ENCODE measurements around the gene ZNF280D. TPM values are rescaled to one million over a fixed set of nuclear protein-coding genes. Genes with fewer than 3 reads are reported as not detected.

Gene ZNF280D
- total and polyA plus RNA-seq, 2 of the 8 experiments (the other 6 are each of a cell fraction or from before 2014, with no cell fraction given) = 7.4 to 27.5 TPM

- Histone ChIP-seq H3K79me1 (ENCODE audit: low read depth, low read length) (no peaks in the 10 kb centered on the region), H3K27ac (ENCODE audit: low read depth, low read length) (no peak overlapping the region), H3K9me3 (ENCODE audit: insufficient read depth in 2 of 2, low read depth in 1 of 2, low read length in 1 of 2) (no peaks in the 10 kb centered on the region), H3K14ac (ENCODE audit: insufficient read length) (no peak overlapping the region), H2BK5ac (ENCODE audit: low read depth, low read length) (no peak overlapping the region), H3K27me3 (replicated peaks in 1 of 4; ENCODE audit: control insufficient read depth in 3 of 4, extremely low read depth in 1 of 4, insufficient read depth in 3 of 4, low read length in 3 of 4) (no peaks in the 10 kb centered on the region), H3K79me2 (ENCODE audit: control insufficient read depth in 1 of 2, insufficient read depth in 2 of 2, low read length in 2 of 2) (no peaks in the 10 kb centered on the region), H2BK120ac (replicated peaks; ENCODE audit: low read depth, low read length) (no peak overlapping the region), H3K18ac (ENCODE audit: extremely low read depth, low read length) (no peak overlapping the region), H3K56ac (replicated peaks; ENCODE audit: insufficient read length, low read depth, low read length) (no peak overlapping the region), H4K8ac (ENCODE audit: extremely low read depth, insufficient read depth, low read length) (no peak overlapping the region), H3K23me2 (ENCODE audit: low read depth, low read length) (no peaks in the 10 kb centered on the region), H3K4me1 (replicated peaks in 1 of 4; ENCODE audit: control insufficient read depth in 3 of 4, insufficient read depth in 4 of 4, low read length in 3 of 4) (peaks cover 0 to 2% (median 0%) of the 10 kb centered on the region in 4 experiments; a peak in 1 of 7 replicates), H3K4me3 (ENCODE audit: extremely low read depth in 1 of 4, insufficient read depth in 2 of 4, low read depth in 3 of 4, low read length in 4 of 4) (no peak overlapping the region), H4K5ac (ENCODE audit: insufficient read length, low read depth, low read length) (no peak overlapping the region), H3K23ac (ENCODE audit: insufficient read length) (no peak overlapping the region), H2AFZ (ENCODE audit: low read length) (no peak overlapping the region), H2AK5ac (ENCODE audit: low read depth, low read length) (no peak overlapping the region), H2BK12ac (ENCODE audit: low read depth, low read length) (no peak overlapping the region), H3K4me2 (ENCODE audit: insufficient read depth in 1 of 2, low read depth in 2 of 2, low read length in 2 of 2) (no peak overlapping the region), H4K20me1 (replicated peaks in 1 of 2; ENCODE audit: control insufficient read depth in 1 of 2, insufficient read depth in 2 of 2, low read length in 2 of 2) (no peaks in the 10 kb centered on the region), H3K36me3 (ENCODE audit: control insufficient read depth in 2 of 4, insufficient read depth in 4 of 4, low read length in 3 of 4) (peaks cover 0 to 8% (median 0%) of the 10 kb centered on the region in 4 experiments; a peak in 2 of 8 replicates), H3K9ac (replicated peaks in 1 of 4; ENCODE audit: extremely low read depth in 1 of 4, low read depth in 3 of 4, low read length in 3 of 4) (no peak overlapping the region), H4K91ac (replicated peaks; ENCODE audit: insufficient read length, low read length) (no peak overlapping the region), H2BK15ac (ENCODE audit: low read length) (no peak overlapping the region), H3K4ac (replicated peaks; ENCODE audit: insufficient read length, low read depth, low read length) (no peak overlapping the region), H2BK20ac (ENCODE audit: low read length) (no peak overlapping the region)
- CTCF ChIA-PET (ENCODE audit: partially characterized antibody) = no interaction called here
- POLR2A ChIA-PET (ENCODE audit: partially characterized antibody) = no interaction called here
- FAIRE-seq (no peak), DNase-seq (ENCODE audit: low read depth in 1 of 2, low spot score in 2 of 2) (no peak)
- 80% methylated on average over 1 of the region's 1 CpG; no CpG with 5 or more reads in 1 of the 2 experiments for WGBS, 2 experiments (ENCODE audit: extremely low coverage in 1 of 2, insufficient coverage in 1 of 2, insufficient read length in 1 of 2, insufficient replicate concordance in 2 of 2, low coverage in 1 of 2, low lambda C conversion rate in 2 of 2, missing lambda C conversion rate in 1 of 2)
- TF ChIP-seq KDM1A (IDR thresholded peaks at IDR 0.05; ENCODE audit: borderline replicate concordance, low read length) = no peak
- TF ChIP-seq TBP (IDR thresholded peaks at IDR 0.05; ENCODE audit: low read depth, low read length) = no peak
- no peak for TF ChIP-seq POU5F1 (IDR thresholded peaks at IDR 0.05; ENCODE audit: low read depth, low read length)
- TF ChIP-seq YY1 (IDR thresholded peaks at IDR 0.05; ENCODE audit: low read depth, low read length) = no peak
- no peak for TF ChIP-seq BCL11A (IDR thresholded peaks at IDR 0.05; ENCODE audit: low read depth in 2 of 2, low read length in 2 of 2)
- TF ChIP-seq CTCF (IDR thresholded peaks at IDR 0.05; ENCODE audit: control extremely low read depth in 1 of 3, insufficient read depth in 1 of 3, low read depth in 1 of 3, low read length in 3 of 3) = no peak
- no peak for TF ChIP-seq HDAC6 (IDR thresholded peaks at IDR 0.05; ENCODE audit: low read depth, low read length)
- TF ChIP-seq BRCA1 (IDR thresholded peaks at IDR 0.05; ENCODE audit: low read depth, low read length) = no peak
- no peak for TF ChIP-seq KDM5A (IDR thresholded peaks at IDR 0.05; ENCODE audit: low read length)
- no peak for TF ChIP-seq ASH2L (IDR thresholded peaks at IDR 0.05; ENCODE audit: low read length)
These were observed 65.8 kb downstream of the ZNF280D start for GRCh38 chr15:56667517-56667916.

All from H1 (cell line).